Measurements from ENCODE around the gene GMDS. TPM values are rescaled to one million over a fixed set of nuclear protein-coding genes. Genes with fewer than 3 reads are reported as not detected.

Gene GMDS
- total RNA-seq, 1 donor, result 23.2 TPM

DNA sequence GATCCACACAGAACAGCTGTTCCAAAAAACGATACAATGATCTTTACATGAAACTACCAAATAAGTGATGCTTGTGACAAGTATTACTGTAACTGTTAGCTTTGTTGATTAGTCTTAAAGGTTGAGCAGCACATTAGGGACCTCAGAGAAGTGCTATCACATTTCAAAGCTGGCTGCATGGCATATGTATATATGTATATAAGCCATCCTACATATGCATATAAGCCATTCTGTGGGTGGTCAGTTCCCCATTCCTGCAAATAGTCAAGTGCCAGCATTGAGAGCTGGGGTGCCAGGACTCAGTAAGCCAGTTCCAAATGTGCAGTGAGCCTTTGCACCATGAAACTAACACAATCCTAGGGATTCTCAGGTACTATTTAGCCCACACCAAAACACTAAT, 339.4 kb downstream of the GMDS start:
- no peak for TF ChIP-seq CTCF (IDR thresholded peaks at IDR 0.05; ENCODE audit: extremely low read depth, low read depth, low read length)

DNA sequence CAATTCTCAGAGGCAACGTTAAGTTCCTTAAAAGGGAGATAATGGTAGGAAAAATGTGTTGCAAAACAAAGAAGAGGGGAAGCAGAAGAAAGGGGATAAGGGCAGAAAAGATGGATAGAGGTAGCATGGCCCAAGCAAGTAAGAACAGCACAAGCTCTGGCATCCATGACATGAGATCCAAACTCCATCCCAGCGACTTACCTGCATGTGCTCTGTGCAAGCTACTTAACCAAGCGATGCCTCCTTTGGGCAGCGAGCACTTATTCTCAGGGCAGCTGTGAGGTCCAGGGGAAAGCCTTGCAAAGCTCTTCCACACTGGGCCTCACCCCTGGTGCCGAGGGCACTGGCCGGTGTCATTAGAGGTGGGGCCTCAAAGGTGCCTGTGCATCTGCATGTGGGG, 340.5 kb downstream of the GMDS start:
- Histone ChIP-seq H4K20me1 (ENCODE audit: insufficient read depth, low read length) (no peaks in the 10 kb centered on the region), H3K4me3 (ENCODE audit: insufficient read depth, low read length) (no peak overlapping the region), H3K4me1 (ENCODE audit: insufficient read depth, low read length) (no peaks in the 10 kb centered on the region), H3K4me2 (ENCODE audit: insufficient read depth, low read length) (no peak overlapping the region), H2AFZ (ENCODE audit: low read length) (no peak overlapping the region), H3K27me3 (ENCODE audit: insufficient read depth, low read length) (no peaks in the 10 kb centered on the region), H3K79me2 (ENCODE audit: insufficient read depth, low read length) (no peaks in the 10 kb centered on the region), H3K9me3 (ENCODE audit: low read depth, low read length) (no peaks in the 10 kb centered on the region), H3K27ac (ENCODE audit: low read depth, low read length) (no peak overlapping the region), H3K36me3 (ENCODE audit: insufficient read depth, low read length) (no peaks in the 10 kb centered on the region)
- no peak for TF ChIP-seq CTCF (IDR thresholded peaks at IDR 0.05; ENCODE audit: extremely low read depth, low read depth, low read length)
- DNase-seq (ENCODE audit: insufficient read length, low spot score, missing footprints), result no peak

More for the DNA sequence above, 339.4 kb downstream of the GMDS start:
- no peaks in the 10 kb centered on the region for H3K36me3 ChIP-seq (ENCODE audit: insufficient read depth, low read length)
- no peak overlapping the region for H3K4me3 ChIP-seq (ENCODE audit: insufficient read depth, low read length)
- no peaks in the 10 kb centered on the region for H3K27me3 ChIP-seq (ENCODE audit: insufficient read depth, low read length)
- peaks cover 9% of the 10 kb centered on the region for H3K4me1 ChIP-seq (ENCODE audit: insufficient read depth, low read length)
- DNase-seq (ENCODE audit: insufficient read length, low spot score, missing footprints), result no peak
- no peaks in the 10 kb centered on the region for H4K20me1 ChIP-seq (ENCODE audit: insufficient read depth, low read length)
- no peaks in the 10 kb centered on the region for H3K79me2 ChIP-seq (ENCODE audit: insufficient read depth, low read length)
- H3K4me2 ChIP-seq (ENCODE audit: insufficient read depth, low read length), result no peak overlapping the region
- H3K9me3 ChIP-seq (ENCODE audit: low read depth, low read length), result no peaks in the 10 kb centered on the region
- no peak overlapping the region for H3K27ac ChIP-seq (ENCODE audit: low read depth, low read length)
- no peak overlapping the region for H2AFZ ChIP-seq (ENCODE audit: low read length)

DNA sequence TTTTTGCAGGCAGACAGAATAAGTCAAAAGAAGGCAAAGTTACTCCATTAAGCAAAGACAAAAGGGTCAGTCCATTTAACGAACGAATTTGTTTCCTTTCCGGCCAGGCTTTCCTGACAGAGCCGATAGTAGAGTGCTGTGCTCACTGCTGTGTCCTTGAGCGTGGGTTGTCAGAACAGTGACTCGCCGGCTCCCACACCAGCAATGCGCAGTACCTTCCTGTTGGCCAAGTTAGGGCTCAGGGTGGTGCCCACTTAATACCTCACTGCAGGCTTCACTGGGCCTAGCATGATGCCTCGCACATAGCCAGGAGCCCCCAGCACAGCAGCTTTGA, 341.0 kb downstream of the GMDS start:
- Histone ChIP-seq H4K20me1 (ENCODE audit: insufficient read depth, low read length) (no peaks in the 10 kb centered on the region), H2AFZ (ENCODE audit: low read length) (no peak overlapping the region), H3K79me2 (ENCODE audit: insufficient read depth, low read length) (no peaks in the 10 kb centered on the region), H3K27me3 (ENCODE audit: insufficient read depth, low read length) (no peaks in the 10 kb centered on the region), H3K36me3 (ENCODE audit: insufficient read depth, low read length) (no peaks in the 10 kb centered on the region), H3K4me2 (ENCODE audit: insufficient read depth, low read length) (no peak overlapping the region), H3K4me1 (ENCODE audit: insufficient read depth, low read length) (no peaks in the 10 kb centered on the region), H3K4me3 (ENCODE audit: insufficient read depth, low read length) (no peak overlapping the region), H3K27ac (ENCODE audit: low read depth, low read length) (no peak overlapping the region), H3K9me3 (ENCODE audit: low read depth, low read length) (no peaks in the 10 kb centered on the region)
- TF ChIP-seq CTCF (IDR thresholded peaks at IDR 0.05; ENCODE audit: extremely low read depth, low read depth, low read length), result no peak
- no peak for DNase-seq (ENCODE audit: insufficient read length, low spot score, missing footprints)

DNA sequence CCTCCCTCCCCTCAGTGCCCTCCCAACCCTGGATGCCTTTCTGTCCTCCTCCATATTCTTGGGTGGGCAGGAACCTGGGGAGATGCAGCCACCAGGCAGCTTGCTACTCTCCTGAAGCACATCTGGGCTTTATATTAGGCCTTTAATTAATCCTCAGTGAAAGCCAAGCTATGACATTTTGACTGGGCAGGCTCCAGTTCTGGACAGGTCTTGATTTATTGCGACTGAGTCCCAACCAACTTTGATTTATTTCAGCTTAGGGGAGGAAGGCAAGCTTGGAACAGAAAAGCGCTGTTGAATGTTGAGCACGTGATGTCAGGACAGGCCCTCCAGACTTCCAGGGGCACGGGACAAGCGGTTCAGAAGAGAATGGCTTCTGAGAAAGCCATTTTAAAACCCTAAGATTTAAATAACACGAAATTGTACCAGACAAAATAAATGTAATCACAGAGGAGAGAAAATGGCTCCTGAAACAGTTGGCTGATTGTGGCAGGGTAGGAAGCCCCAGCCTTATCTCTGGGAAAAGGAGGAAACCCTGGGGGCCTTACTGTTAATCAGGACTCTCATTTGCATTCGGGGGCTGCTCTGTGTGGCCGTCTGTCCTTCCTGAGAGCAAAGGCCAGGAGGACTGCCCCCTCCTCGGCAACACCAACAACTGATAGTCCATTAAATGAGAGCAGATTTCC, 341.5 kb downstream of the GMDS start:
- H3K4me3 ChIP-seq (ENCODE audit: insufficient read depth, low read length), result no peak overlapping the region
- no peaks in the 10 kb centered on the region for H3K9me3 ChIP-seq (ENCODE audit: low read depth, low read length)
- no peak overlapping the region for H3K4me2 ChIP-seq (ENCODE audit: insufficient read depth, low read length)
- H3K36me3 ChIP-seq (ENCODE audit: insufficient read depth, low read length), result no peaks in the 10 kb centered on the region
- H3K4me1 ChIP-seq (ENCODE audit: insufficient read depth, low read length), result no peaks in the 10 kb centered on the region
- no peaks in the 10 kb centered on the region for H4K20me1 ChIP-seq (ENCODE audit: insufficient read depth, low read length)
- no peaks in the 10 kb centered on the region for H3K79me2 ChIP-seq (ENCODE audit: insufficient read depth, low read length)
- no peak overlapping the region for H2AFZ ChIP-seq (ENCODE audit: low read length)
- no peak for DNase-seq (ENCODE audit: insufficient read length, low spot score, missing footprints)
- TF ChIP-seq CTCF (IDR thresholded peaks at IDR 0.05; ENCODE audit: extremely low read depth, low read depth, low read length), result no peak
- no peaks in the 10 kb centered on the region for H3K27me3 ChIP-seq (ENCODE audit: insufficient read depth, low read length)
- H3K27ac ChIP-seq (ENCODE audit: low read depth, low read length), result no peak overlapping the region
